Fibroblast of skin of abdomen (primary cell): ENCODE results near the gene GALNT13.

ENCODE experiments used
- DNase-seq: peaks from one replicate; pipeline ENCODE4 v3.0.0-alpha.2; 2013

GALNT13 gene

DNA sequence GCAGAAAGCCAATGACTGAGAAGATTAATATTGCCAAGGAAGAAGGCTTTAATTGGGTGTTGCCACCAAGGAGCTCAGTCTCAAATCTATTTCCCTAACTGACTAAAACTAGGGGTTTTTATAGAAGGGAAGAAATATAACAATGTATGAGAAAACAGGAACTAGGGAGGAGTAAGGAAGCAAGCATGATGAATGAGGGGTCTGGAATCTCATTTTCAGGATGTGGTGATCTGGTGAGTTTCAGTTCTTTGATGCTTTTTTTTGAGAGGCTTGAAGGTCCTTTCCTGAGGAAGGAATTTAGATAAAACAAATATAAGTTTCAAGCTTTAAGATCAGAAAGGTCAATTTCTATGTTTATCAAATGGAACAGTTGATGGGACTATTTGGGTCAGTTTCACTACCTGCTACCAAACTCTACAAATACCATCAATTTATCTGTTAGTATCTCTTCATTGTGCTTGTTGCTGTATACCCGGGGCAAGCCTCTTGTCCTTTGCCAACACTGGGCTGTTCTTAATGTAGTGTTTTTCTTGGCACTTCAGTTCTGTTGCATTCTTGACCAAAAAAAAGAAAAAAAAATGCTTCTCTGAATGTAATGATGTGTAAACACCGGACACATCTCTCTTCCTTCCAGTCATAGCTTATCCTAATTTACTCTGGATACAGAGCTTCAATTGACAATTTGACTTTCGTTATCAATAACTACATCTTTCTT lies 357.0 kb downstream of the GALNT13 start:
- no peak for DNase-seq

DNA sequence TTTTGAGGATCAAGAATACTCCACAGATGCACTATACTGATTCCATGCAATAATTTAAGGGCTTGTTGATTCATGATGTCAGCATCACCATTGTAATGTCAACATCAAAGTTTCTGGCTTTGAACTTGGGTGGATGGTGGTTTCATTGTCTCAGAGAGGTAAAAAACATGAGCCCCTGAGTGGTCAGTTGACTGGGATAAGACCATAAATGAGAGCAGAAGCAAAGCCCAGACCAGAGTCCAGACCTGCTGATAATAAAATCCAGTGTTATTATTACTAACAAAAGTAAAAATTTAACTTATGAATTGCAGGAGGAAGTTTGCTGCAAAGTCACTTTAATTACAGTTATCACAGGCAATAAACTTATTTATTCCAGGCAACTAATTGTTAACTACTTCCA lies 358.2 kb downstream of the GALNT13 start:
- no peak for DNase-seq

DNA sequence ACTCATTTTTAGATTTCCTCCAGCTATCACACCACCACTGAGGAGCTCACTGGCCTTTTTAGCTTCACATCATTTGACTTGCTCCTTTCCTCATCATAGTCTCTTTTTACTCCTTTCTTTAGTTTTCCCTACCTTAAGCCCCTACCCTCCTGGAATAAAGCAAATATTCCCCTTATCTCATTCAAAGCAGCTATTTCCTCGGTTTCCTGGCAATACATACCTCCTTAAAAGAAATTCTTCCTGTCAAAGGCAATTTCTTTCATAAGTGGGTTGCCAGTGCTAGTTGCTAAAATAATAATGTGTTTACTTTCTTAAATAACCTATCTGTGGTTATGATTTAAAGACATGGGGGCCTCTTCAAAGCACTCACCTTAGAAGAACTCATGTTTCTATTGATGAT lies 359.3 kb downstream of the GALNT13 start:
- DNase-seq = no peak

- DNase-seq = no peak
These were observed 361.5 kb downstream of the GALNT13 start for GRCh38 chr2:154233231-154233630.

DNA sequence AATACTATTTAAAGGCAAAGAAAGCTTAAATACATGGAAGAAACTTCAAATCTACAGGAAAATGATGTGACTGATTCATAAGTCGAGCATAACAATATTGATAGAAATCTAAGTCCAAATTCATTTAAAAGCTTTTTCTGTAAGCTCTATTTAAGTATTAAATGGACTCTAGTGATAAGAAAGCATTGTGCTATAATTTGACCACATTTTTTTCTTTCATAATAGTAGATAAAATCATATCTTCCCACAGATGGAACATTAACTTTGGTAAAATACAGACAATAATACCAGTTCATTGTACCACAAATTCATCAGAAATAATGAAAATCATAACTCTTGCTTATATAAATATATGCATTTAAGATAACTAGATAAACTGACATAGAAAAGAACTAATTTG lies 366.5 kb downstream of the GALNT13 start:
- DNase-seq = no peak

GRCh38 chr2:154240316-154240715 lies 368.6 kb downstream of the GALNT13 start:
- no peak for DNase-seq

DNA sequence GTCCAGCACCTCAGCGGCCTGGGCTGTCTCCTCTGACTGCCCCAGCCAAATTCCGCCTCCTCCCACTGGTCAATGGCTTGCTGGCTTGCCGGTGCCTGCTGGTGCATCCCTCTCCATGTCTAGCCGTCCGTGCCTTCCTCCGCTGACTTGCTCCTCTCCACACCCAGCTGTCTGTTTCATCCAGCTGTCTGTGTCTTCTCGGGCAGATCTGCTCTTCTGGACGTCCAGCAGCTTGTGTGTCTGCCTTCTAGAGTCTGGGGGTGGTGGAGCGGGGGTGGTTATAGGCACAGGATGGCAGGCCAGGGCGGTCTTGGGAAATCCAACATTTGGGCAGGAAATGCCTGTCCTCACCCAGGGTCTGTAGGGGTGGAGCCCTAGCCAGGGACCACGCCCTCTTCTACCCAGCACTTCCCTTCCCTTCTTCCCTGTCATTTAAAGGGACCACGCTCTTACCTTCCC lies 369.2 kb downstream of the GALNT13 start:
- no peak for DNase-seq

DNA sequence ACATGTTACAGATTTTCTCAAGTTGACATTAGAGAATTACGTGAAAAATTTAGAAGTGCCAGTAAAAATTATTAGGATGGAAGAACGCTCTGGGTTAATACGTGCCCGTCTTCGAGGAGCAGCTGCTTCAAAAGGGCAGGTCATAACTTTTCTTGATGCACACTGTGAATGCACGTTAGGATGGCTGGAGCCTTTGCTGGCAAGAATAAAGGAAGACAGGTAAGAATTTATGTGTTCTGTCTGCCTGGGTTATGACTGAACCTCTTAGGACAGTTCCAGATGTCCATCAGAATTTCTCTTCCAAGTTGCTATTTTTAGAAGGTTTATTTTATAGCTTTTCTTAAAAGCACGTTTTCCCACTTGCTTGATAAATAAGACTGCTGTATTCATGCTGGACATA lies 371.0 kb downstream of the GALNT13 start:
- no peak for DNase-seq

DNA sequence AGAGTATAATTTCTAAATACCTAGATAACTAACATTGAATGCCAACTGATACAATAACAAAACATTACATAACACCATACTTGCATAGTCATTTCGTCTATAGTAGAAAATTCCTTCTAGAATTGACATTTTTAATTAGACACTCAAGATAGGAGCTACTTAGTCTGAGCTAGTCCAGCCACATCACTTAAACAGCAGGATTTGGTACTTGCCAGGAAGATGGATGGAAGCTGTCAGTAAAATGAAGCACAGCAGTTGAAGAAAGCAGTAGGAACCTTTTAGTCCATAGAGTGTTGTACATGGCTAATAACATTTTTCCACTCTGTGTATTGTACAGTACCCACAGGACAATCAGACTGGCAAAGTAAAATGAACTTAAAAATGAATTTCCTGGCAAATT lies 372.0 kb downstream of the GALNT13 start:
- DNase-seq = no peak

DNA sequence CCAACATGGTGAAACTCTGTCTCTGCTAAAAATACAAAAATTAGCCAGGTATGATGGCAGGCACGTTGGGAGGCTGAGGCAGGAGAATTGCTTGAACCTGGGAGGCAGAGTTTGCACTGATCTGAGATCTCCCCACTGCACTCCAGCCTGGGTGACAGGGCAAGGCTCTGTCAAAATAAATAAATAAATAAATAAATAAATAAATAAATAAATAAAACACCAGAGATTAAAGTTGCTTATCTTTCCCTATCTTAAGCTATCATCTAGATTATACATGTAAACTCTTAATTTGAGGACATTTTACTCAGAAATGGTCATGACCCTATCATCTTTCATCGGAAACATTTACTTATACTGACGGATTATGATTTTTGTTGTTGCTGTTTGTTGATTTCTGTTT lies 373.2 kb downstream of the GALNT13 start:
- no peak for DNase-seq

- DNase-seq = no peak
These were observed 375.8 kb downstream of the GALNT13 start for GRCh38 chr2:154247503-154247902.

GRCh38 chr2:154256136-154256535 lies 384.4 kb downstream of the GALNT13 start:
- DNase-seq = no peak

DNA sequence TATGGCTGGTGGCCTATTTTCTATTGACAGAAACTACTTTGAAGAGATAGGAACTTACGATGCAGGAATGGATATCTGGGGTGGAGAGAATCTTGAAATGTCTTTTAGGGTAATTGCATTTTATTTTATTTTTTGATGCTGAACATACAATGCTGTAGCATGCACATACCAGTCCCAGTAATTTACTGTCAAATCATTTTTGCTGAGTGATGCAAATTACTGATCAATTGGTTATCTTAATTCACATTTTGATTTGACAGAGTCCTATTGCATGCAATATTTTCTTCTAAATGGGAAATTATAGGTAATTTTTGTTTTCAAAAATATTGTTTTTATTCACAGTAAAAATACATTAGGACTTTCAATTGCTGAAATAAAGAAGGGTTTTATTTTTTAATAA lies 387.3 kb downstream of the GALNT13 start:
- no peak for DNase-seq

DNA sequence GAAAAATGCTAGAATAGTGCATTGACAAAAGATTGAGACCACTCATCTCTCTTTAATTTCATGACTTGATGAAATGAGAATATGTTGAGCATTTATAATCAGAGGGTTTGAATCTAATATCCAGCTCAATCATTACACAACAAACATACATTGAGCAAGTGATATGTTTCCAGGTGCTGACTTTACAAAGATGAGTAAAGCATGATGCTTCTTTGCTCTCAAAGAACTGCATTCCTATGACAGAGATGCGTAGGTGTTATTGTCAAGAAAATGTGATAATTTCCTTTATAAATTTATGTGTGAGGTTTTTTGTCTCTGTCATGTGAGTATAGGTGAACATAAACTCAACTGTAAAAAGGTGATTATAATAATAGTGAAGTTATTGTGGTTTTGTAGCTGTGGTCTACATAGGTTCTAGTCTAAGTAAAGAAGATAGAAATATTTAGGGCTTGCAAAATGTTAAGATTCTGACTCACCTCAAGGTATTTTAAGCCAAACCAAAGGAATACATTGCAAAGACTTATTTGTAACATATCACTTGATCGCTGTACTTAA lies 389.8 kb downstream of the GALNT13 start:
- no peak for DNase-seq

- no peak for DNase-seq
These were observed 391.5 kb downstream of the GALNT13 start for GRCh38 chr2:154263206-154263605.

DNA sequence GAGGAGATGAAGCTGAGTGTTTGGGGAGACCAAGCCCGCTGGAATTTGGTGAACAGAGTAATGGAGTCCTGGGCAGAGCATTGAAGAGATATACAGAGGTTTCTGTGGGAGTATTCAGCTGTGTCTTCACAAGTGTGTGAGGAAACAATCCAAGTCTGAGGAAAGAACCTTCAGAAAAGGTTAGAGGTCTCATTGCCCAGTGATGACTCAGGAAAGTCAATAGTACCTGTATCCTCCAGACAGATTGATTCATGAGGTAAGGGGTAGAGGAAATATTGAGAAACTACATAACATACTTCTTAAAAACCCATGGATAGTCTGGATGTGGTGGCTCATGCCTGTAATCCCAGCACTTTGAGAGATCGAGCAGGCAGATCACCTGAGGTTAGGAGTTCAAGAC lies 392.3 kb downstream of the GALNT13 start:
- DNase-seq = no peak

GRCh38 chr2:154267983-154268382 lies 396.3 kb downstream of the GALNT13 start:
- DNase-seq = no peak

DNA sequence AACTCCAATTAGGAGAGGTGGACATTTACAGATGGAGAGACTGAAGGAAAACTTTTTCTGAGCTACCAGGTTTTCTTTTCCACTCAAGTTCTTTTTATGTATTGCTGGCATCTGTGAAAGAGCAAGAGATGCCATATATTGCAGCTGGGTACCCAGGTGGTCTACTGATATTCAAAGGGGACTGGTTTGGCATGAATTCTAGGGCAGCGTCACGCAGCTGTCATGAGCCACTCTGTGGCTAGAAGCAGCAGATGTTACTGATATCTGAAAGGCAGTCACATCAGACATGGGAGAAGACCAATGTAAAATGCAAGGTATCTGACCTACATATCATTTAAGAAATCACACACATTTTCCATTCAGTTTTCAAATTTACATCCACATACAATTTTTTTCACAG lies 408.8 kb downstream of the GALNT13 start:
- no peak for DNase-seq

- no peak for DNase-seq
These were observed 418.1 kb downstream of the GALNT13 start for GRCh38 chr2:154289870-154290269.

- DNase-seq = no peak
These were observed 419.8 kb downstream of the GALNT13 start for GRCh38 chr2:154291511-154291910.

GRCh38 chr2:154291927-154292326 lies 420.2 kb downstream of the GALNT13 start:
- DNase-seq = no peak

GRCh38 chr2:154293864-154294263 lies 422.1 kb downstream of the GALNT13 start:
- DNase-seq = no peak

- no peak for DNase-seq
These were observed 434.7 kb downstream of the GALNT13 start for GRCh38 chr2:154306266-154306970.

DNA sequence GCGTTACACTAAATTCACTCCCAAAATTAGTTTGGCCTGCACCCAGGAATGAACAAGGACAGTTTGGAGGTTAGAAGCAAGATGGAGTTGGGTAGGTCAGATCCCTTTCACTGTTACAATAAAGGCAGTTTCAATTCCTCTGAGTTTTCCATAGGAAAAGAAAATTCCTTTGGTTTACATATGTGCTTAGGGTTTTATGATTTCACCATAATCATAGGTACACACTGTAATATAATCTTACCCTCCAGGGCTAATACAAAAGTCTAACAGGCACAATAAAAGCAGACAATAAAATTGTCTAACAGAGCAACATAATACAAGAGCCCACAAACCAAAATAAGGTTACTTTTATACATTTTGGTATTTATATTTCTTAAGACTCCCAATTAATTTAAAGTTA lies 435.3 kb downstream of the GALNT13 start:
- no peak for DNase-seq
